ENCODE results near the gene MYO16.

Gene MYO16

GRCh38 chr13:109146912-109147647, 517.7 kb downstream of the MYO16 start:
- Histone ChIP-seq H3K9ac (ENCODE audit: insufficient read length, low read depth) (no peak overlapping the region), H3K27me3 (ENCODE audit: insufficient read depth, insufficient read length) (no peaks in the 10 kb centered on the region), H3K4me1 (ENCODE audit: insufficient read depth, insufficient read length) (no peaks in the 10 kb centered on the region), H3K4me3 (ENCODE audit: insufficient read length, low read depth) (no peak overlapping the region), H3K36me3 (ENCODE audit: insufficient read depth, insufficient read length, low read length) (no peaks in the 10 kb centered on the region), H3K9me3 (ENCODE audit: insufficient read depth, low read length) (no peaks in the 10 kb centered on the region)
- DNase-seq (ENCODE audit: low read depth, low spot score): no peak
- TF ChIP-seq YY1 (IDR thresholded peaks at IDR 0.05; ENCODE audit: insufficient read depth, insufficient read length): no peak
- no peak for TF ChIP-seq SUZ12 (IDR thresholded peaks at IDR 0.05; ENCODE audit: extremely low read depth, insufficient read depth, insufficient read length)
- TF ChIP-seq ZNF274 (IDR thresholded peaks at IDR 0.05; ENCODE audit: low read depth, low read length): no peak

- TF ChIP-seq ZNF274 (IDR thresholded peaks at IDR 0.05; ENCODE audit: low read depth, low read length): no peak
- no peak for TF ChIP-seq SUZ12 (IDR thresholded peaks at IDR 0.05; ENCODE audit: extremely low read depth, insufficient read depth, insufficient read length)
- TF ChIP-seq YY1 (IDR thresholded peaks at IDR 0.05; ENCODE audit: insufficient read depth, insufficient read length): no peak
- no peak overlapping the region for H3K9ac ChIP-seq (ENCODE audit: insufficient read length, low read depth)
- no peaks in the 10 kb centered on the region for H3K9me3 ChIP-seq (ENCODE audit: insufficient read depth, low read length)
- H3K36me3 ChIP-seq (ENCODE audit: insufficient read depth, insufficient read length, low read length): no peaks in the 10 kb centered on the region
- no peaks in the 10 kb centered on the region for H3K27me3 ChIP-seq (ENCODE audit: insufficient read depth, insufficient read length)
- no peaks in the 10 kb centered on the region for H3K4me1 ChIP-seq (ENCODE audit: insufficient read depth, insufficient read length)
- DNase-seq (ENCODE audit: low read depth, low spot score): no peak
- H3K4me3 ChIP-seq (ENCODE audit: insufficient read length, low read depth): no peak overlapping the region
Observed at GRCh38 chr13:109148243-109148642, 518.8 kb downstream of the MYO16 start.

GRCh38 chr13:109150696-109151095, 521.3 kb downstream of the MYO16 start:
- TF ChIP-seq ZNF274 (IDR thresholded peaks at IDR 0.05; ENCODE audit: low read depth, low read length) (no peak), SUZ12 (IDR thresholded peaks at IDR 0.05; ENCODE audit: extremely low read depth, insufficient read depth, insufficient read length) (no peak), YY1 (IDR thresholded peaks at IDR 0.05; ENCODE audit: insufficient read depth, insufficient read length) (no peak)
- H3K9ac ChIP-seq (ENCODE audit: insufficient read length, low read depth): no peak overlapping the region
- H3K36me3 ChIP-seq (ENCODE audit: insufficient read depth, insufficient read length, low read length): no peaks in the 10 kb centered on the region
- no peaks in the 10 kb centered on the region for H3K4me1 ChIP-seq (ENCODE audit: insufficient read depth, insufficient read length)
- no peak overlapping the region for H3K4me3 ChIP-seq (ENCODE audit: insufficient read length, low read depth)
- H3K9me3 ChIP-seq (ENCODE audit: insufficient read depth, low read length): no peaks in the 10 kb centered on the region
- H3K27me3 ChIP-seq (ENCODE audit: insufficient read depth, insufficient read length): no peaks in the 10 kb centered on the region
- DNase-seq (ENCODE audit: low read depth, low spot score): no peak

GRCh38 chr13:109151255-109151654, 521.8 kb downstream of the MYO16 start:
- Histone ChIP-seq H3K36me3 (ENCODE audit: insufficient read depth, insufficient read length, low read length) (no peaks in the 10 kb centered on the region), H3K4me1 (ENCODE audit: insufficient read depth, insufficient read length) (no peaks in the 10 kb centered on the region), H3K9ac (ENCODE audit: insufficient read length, low read depth) (no peak overlapping the region), H3K9me3 (ENCODE audit: insufficient read depth, low read length) (no peaks in the 10 kb centered on the region), H3K27me3 (ENCODE audit: insufficient read depth, insufficient read length) (no peaks in the 10 kb centered on the region), H3K4me3 (ENCODE audit: insufficient read length, low read depth) (no peak overlapping the region)
- DNase-seq (ENCODE audit: low read depth, low spot score): no peak
- TF ChIP-seq YY1 (IDR thresholded peaks at IDR 0.05; ENCODE audit: insufficient read depth, insufficient read length): no peak
- no peak for TF ChIP-seq SUZ12 (IDR thresholded peaks at IDR 0.05; ENCODE audit: extremely low read depth, insufficient read depth, insufficient read length)
- no peak for TF ChIP-seq ZNF274 (IDR thresholded peaks at IDR 0.05; ENCODE audit: low read depth, low read length)

GRCh38 chr13:109151696-109152095, 522.3 kb downstream of the MYO16 start:
- H3K4me1 ChIP-seq (ENCODE audit: insufficient read depth, insufficient read length): peaks cover 2% of the 10 kb centered on the region
- no peak for TF ChIP-seq SUZ12 (IDR thresholded peaks at IDR 0.05; ENCODE audit: extremely low read depth, insufficient read depth, insufficient read length)
- no peak for TF ChIP-seq YY1 (IDR thresholded peaks at IDR 0.05; ENCODE audit: insufficient read depth, insufficient read length)
- no peak for TF ChIP-seq ZNF274 (IDR thresholded peaks at IDR 0.05; ENCODE audit: low read depth, low read length)
- no peak for DNase-seq (ENCODE audit: low read depth, low spot score)
- no peaks in the 10 kb centered on the region for H3K36me3 ChIP-seq (ENCODE audit: insufficient read depth, insufficient read length, low read length)
- no peaks in the 10 kb centered on the region for H3K27me3 ChIP-seq (ENCODE audit: insufficient read depth, insufficient read length)
- H3K9me3 ChIP-seq (ENCODE audit: insufficient read depth, low read length): no peaks in the 10 kb centered on the region
- H3K9ac ChIP-seq (ENCODE audit: insufficient read length, low read depth): no peak overlapping the region
- no peak overlapping the region for H3K4me3 ChIP-seq (ENCODE audit: insufficient read length, low read depth)

- Histone ChIP-seq H3K9ac (ENCODE audit: insufficient read length, low read depth) (no peak overlapping the region), H3K4me3 (ENCODE audit: insufficient read length, low read depth) (no peak overlapping the region), H3K36me3 (ENCODE audit: insufficient read depth, insufficient read length, low read length) (no peaks in the 10 kb centered on the region), H3K4me1 (ENCODE audit: insufficient read depth, insufficient read length) (peaks cover 2% of the 10 kb centered on the region), H3K27me3 (ENCODE audit: insufficient read depth, insufficient read length) (no peaks in the 10 kb centered on the region), H3K9me3 (ENCODE audit: insufficient read depth, low read length) (no peaks in the 10 kb centered on the region)
- no peak for DNase-seq (ENCODE audit: low read depth, low spot score)
- TF ChIP-seq YY1 (IDR thresholded peaks at IDR 0.05; ENCODE audit: insufficient read depth, insufficient read length): no peak
- no peak for TF ChIP-seq SUZ12 (IDR thresholded peaks at IDR 0.05; ENCODE audit: extremely low read depth, insufficient read depth, insufficient read length)
- no peak for TF ChIP-seq ZNF274 (IDR thresholded peaks at IDR 0.05; ENCODE audit: low read depth, low read length)
Observed at GRCh38 chr13:109152311-109152820, 523.0 kb downstream of the MYO16 start.

GRCh38 chr13:109152941-109153340, 523.5 kb downstream of the MYO16 start:
- peaks cover 2% of the 10 kb centered on the region for H3K4me1 ChIP-seq (ENCODE audit: insufficient read depth, insufficient read length)
- TF ChIP-seq YY1 (IDR thresholded peaks at IDR 0.05; ENCODE audit: insufficient read depth, insufficient read length) (no peak), ZNF274 (IDR thresholded peaks at IDR 0.05; ENCODE audit: low read depth, low read length) (no peak), SUZ12 (IDR thresholded peaks at IDR 0.05; ENCODE audit: extremely low read depth, insufficient read depth, insufficient read length) (no peak)
- no peaks in the 10 kb centered on the region for H3K27me3 ChIP-seq (ENCODE audit: insufficient read depth, insufficient read length)
- H3K9ac ChIP-seq (ENCODE audit: insufficient read length, low read depth): no peak overlapping the region
- no peaks in the 10 kb centered on the region for H3K9me3 ChIP-seq (ENCODE audit: insufficient read depth, low read length)
- no peak for DNase-seq (ENCODE audit: low read depth, low spot score)
- no peaks in the 10 kb centered on the region for H3K36me3 ChIP-seq (ENCODE audit: insufficient read depth, insufficient read length, low read length)
- H3K4me3 ChIP-seq (ENCODE audit: insufficient read length, low read depth): no peak overlapping the region
